ENCODE results near the gene FIBP.
A peak's percentile ranks its signal among the peaks of the same experiment; 100 is the strongest.

FIBP gene

GRCh38 chr11:65891219-65892136, 3.2 kb upstream of the FIBP start:
- H3K4me3 ChIP-seq (replicated peaks in 1 of 2; ENCODE audit: low read depth in 2 of 2, low read length in 2 of 2), result peak overlapping the region; percentile 69 to 80
- peak; percentile 65 to 66 for DNase-seq (ENCODE audit: low read depth in 2 of 2)

GRCh38 chr11:65890324-65891218, 2.3 kb upstream of the FIBP start, which contains the start of gene CCDC85B:
CCDC85B (plus strand) TSS chr11:65890673; CDS start chr11:65890784, 111 bp downstream.
- peak within 1 kb of the TSS; percentile 69 to 80 for H3K4me3 ChIP-seq (replicated peaks in 1 of 2; ENCODE audit: low read depth in 2 of 2, low read length in 2 of 2)
- DNase-seq (ENCODE audit: low read depth in 2 of 2), result peak; percentile 97 to 98
- TF ChIP-seq CTCF (IDR thresholded peaks at IDR 0.05; ENCODE audit: low read depth, low read length), result no peak

More at GRCh38 chr11:65891219-65892136, 3.2 kb upstream of the FIBP start:
- peak; percentile 17 for TF ChIP-seq CTCF (IDR thresholded peaks at IDR 0.05; ENCODE audit: low read depth, low read length)

GRCh38 chr11:65887723-65888162, 528 bp downstream of the FIBP start:
- no peak for TF ChIP-seq CTCF (IDR thresholded peaks at IDR 0.05; ENCODE audit: low read depth, low read length)
- DNase-seq (ENCODE audit: low read depth in 2 of 2), result peak in 1 of 2 donors; percentile 61
- peak overlapping the region; percentile 79 to 89 for H3K4me3 ChIP-seq (replicated peaks in 1 of 2; ENCODE audit: low read depth in 2 of 2, low read length in 2 of 2)

GRCh38 chr11:65886826-65887722, 1.2 kb downstream of the FIBP start:
- TF ChIP-seq CTCF (IDR thresholded peaks at IDR 0.05; ENCODE audit: low read depth, low read length), result no peak
- no peak for DNase-seq (ENCODE audit: low read depth in 2 of 2)
- H3K4me3 ChIP-seq (replicated peaks in 1 of 2; ENCODE audit: low read depth in 2 of 2, low read length in 2 of 2), result peak overlapping the region; percentile 79 to 89

GRCh38 chr11:65885808-65886536, 2.3 kb downstream of the FIBP start:
- TF ChIP-seq CTCF (IDR thresholded peaks at IDR 0.05; ENCODE audit: low read depth, low read length), result no peak
- no peak overlapping the region for H3K4me3 ChIP-seq (replicated peaks in 1 of 2; ENCODE audit: low read depth in 2 of 2, low read length in 2 of 2)

More at GRCh38 chr11:65885808-65886536, 2.3 kb downstream of the FIBP start:
- no peak for DNase-seq (ENCODE audit: low read depth in 2 of 2)
